Colon (tissue), 2 donors: Measurements from ENCODE around the gene CDK19.
"Not testable (repeated sequence)": the region's sequence is repeated elsewhere in the genome, so short reads cannot be mapped to it uniquely, and the experiment has no call there.

Experiments used
- FAIRE-seq: peaks from 2 replicates; lab custom pipeline; 2012; peaks lifted over from hg19 to GRCh38; lab: Jason Lieb, UNC
- donor health status: control.
- donor health status: control.

Gene CDK19

DNA sequence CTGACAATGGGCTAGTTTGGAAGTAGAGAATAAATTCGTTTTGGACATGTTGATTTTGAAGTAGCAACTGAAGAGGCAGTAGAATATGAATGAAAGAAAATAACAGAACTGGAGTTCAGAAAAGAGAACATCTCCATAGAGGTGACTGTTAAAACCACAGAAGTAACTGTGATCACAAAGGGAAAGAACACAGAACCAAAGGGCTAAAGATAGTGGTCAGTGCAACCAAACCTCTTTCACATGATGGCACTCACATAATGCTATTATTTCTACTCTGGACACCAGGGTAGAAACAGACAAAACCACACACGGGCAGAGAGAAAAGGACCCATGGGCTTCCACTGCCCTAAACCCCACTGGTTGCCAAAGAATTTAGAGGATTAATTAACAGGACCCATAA, 58.5 kb downstream of the CDK19 start:
- FAIRE-seq: no peak

DNA sequence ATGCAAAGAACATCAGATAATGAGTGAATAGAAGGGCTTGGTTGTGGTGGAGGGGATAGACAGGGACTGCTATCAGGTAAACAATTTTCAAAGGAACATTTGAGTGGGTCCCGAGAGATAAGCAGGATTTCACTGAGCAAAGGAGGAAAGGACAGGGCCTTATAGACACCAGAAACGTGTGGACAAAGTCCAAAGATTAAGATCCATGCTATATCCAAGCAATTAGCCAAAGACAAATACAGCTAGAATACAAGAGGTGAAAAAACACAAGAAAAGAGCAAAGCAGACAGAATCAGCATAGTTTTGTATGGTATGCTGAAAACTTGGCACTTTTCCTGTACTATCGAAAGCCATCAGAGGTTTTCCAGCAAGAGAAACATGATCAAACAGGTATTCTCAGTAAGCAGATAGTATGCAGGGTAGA, 59.8 kb downstream of the CDK19 start:
- no peak for FAIRE-seq

DNA sequence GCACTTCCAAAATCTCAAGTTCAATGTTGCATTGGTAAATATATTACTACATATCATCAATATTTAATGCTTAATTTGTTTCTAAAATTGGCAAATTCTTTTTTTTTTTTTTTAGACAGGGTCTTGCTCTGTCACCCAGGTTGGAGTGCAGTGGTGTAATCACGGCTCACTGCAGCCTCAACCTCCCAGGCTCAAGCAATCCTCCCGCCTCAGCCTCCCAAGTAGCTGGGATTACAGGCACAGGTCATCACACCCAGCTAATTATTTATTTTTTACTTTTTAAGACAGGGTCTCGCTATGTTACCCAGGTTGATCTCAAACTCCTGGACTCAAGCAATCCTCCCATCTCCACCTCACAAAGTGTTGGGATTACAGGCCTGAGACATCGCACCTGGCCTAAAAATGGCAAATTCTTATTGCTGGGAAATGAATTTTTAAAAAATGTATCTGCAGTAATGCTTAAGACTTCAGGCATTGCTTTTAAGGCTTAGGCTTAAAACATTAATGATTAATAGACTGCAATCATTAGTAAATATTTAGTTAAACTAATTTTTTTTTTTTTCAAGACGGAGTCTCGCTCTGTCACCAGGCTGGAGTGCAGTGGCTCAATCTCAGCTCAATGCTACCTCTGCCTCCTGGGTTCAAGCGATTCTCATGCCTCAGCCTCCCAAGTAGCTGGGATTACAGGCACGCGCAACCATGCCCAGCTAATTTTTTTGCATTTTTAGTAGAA, 61.2 kb downstream of the CDK19 start:
- FAIRE-seq: not testable (repeated sequence)

DNA sequence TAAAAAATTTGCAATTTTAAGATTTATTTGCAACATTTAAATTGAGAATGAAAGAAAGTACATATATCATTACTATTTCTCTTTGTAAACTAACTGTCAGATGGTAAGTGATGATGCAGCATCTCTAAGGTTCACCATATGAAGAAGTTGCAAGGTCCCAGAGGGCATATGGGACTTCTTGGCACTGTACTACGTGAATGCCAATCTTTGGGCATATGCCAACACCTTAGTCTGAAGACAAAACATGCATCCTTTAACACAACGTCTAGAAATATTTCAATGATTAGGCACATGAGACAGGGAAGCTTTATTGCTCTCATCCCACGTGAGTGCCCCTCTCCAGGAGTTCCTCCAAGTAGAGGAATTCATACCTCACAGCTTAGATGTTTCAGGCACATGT, 66.8 kb downstream of the CDK19 start:
- FAIRE-seq: no peak

DNA sequence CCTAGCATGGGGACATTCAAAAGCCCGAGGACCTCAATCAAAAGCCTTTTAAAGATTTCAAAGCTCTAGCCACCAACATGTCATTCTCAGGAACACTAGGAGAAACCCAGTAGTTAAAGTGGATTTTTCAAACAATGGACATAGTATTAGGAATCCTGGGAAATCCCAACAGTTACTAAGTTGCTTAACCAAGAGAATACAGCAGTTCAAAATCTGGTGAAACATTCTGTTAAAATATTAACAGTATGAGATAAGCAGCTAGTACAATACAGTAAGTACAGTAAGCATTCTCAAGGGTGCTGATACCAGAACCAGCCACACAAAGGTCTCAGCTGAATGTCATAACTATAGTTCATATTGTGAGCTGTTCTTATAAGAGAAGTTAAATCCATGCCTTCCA, 68.6 kb downstream of the CDK19 start:
- FAIRE-seq: no peak

DNA sequence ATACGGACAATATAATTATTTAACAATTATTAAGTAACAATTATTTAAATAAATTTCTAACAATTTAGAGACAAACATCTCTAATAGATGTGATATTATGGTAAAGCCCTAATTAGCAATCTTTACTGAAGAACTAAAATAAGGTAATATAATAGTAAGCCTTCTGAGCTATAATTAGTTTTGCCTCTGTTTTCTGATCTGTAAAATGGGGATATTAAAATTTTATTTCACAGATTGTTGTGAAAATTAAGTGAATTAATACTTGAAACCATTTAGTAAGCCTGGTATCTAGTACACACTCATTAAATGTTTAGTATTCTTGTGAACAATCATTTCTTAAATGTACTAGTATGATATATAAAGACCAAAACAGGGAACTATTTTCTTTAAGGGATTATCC, 70.3 kb downstream of the CDK19 start:
- no peak for FAIRE-seq

DNA sequence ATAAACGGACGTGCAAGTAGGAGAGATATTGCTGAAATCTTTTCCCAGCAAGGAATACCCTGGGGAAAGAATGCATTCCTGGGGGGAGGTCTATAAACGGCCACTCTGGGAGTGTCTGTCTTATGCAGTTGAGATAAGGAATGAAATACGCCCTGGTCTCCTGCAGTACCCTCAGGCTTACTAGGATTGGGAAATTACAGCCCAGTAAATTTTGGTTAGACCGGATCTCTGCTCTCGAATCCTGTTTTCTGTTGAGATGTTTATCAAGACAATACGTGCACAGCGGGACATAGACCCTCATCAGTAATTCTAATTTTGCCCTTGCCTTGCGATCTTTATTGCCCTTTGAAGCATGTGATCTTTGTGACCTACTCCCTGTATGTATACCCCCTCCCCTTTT, 72.7 kb downstream of the CDK19 start:
- FAIRE-seq: not testable (repeated sequence)

DNA sequence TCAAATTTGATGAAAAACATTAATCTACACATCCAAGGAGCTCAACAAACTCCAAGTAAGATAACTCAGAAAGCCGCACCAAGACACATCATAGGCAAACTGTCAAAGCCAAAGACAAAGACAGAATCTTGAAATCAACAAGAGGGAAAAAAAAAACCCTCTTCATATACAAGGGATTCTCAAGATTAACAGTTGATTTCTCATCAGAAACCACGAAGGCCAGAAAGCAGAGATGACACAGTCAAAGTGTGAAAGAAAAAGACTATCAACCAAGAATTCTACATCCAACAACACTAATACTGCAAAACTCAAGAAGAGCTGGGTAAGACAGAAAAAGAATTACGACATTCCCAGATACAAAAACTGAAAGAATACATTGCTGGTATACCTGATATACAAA, 73.8 kb downstream of the CDK19 start:
- FAIRE-seq: no peak

DNA sequence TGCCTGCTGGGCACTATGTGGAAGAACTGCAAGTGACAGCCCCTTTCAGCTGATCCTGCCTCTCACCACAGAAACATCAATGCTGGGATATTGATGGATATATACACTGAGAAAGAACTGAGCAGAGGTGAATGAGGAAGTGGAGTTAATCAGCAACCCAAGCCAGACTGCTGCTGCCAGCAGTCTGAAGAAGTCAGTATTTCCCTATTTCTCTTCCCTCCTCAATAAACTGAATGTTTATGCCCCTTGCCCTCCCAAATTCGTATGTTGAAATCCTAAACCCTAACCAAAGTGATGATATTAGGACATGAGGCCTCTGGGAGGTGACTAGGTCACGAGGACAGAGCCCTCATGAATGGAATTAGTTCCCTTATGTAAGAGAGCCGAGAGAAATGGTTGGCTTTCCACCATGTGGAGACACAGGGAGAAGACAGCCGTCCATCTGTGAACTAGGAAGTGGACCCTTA, 76.3 kb downstream of the CDK19 start:
- FAIRE-seq: no peak

DNA sequence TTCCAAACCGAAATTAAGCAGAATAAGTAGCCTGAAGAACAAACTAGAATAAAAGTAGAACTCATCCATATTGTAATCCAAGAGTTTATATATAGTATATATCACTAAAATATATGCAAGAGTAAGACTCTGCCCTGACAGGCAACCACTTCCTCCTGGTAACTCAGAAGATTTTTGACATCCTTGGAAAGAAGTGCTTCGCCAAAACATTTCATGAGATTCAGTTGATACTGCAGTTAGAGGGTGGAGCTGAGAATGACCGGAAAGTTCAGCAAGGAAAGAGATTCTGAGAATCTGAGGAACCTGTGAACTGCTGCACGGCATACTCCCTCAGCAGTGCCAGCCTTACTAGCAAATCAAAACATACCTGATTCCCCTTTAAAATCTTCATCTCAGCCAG, 79.6 kb downstream of the CDK19 start:
- FAIRE-seq: no peak

DNA sequence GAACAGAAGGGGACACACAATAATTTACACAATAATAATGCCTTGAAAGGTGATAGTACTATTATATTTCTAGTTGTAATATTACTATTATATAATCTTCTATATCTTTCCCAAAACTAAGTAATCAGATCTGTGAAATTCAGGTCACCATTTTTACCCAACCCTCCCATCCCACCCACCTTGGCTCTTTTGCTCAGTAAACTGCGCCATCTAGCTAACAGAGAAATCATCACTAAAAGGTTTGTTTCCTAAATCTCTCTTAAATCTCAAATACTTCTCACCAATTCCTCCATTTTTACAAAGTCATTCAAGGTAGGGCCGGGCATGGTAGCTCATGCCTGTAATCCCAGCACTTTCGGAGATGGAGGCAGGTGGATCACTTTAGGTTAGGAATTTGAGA, 83.4 kb downstream of the CDK19 start:
- FAIRE-seq: no peak

DNA sequence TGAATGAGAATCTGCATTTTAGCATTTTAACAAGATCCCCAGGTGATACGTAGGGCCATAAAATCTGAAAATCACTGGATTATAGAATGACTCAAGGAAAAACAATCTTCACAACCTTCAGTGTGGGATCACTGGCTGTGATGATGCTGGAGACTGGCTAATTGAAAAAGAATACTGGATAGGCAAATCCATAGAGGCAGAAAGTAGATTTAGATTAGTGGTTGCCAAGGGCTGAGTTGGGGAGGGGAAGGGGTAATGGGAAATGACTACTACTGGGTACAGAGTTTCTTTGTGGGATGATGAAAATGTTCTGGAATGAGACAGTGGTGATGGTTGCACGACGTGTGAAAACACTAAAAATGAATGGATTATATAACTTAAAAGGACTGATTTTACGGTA, 84.1 kb downstream of the CDK19 start:
- no peak for FAIRE-seq

DNA sequence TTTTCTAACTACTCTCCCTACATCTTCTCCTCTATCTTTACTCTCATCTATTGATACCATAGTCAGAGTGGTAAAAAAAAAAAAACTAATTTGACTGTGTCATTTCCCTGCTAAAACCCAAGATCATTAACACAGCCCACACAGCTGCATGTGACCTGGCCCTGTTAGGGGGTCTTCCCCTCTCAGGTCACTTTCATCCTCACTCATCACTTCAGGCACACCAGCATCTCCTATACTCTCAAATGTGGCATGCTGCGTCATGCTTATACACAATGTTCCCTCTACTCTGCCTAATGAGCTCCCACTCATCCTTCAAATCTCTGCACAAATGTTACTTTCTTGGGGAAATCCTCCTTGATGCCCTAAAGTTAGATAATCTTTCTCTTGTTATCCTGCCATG, 86.8 kb downstream of the CDK19 start:
- no peak for FAIRE-seq

DNA sequence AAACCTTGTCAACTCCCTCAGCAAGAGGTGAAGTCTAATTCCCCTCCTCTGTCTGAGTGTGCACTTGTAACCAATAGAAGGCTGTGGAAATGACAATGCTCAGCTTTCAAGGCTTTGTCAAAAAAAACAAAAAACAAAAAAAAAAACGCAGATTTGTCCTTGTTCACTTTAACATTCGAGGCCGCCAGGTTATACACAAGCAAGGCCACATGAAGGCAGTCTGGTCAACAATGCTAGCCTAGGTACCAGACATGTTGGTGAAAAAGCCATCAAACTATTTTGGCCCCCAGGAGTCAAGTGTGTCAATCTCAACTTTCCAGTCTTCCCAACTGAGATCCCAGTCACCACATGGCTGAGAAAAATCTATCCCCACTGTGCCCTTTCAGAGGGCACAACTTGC, 92.3 kb downstream of the CDK19 start:
- FAIRE-seq: no peak

DNA sequence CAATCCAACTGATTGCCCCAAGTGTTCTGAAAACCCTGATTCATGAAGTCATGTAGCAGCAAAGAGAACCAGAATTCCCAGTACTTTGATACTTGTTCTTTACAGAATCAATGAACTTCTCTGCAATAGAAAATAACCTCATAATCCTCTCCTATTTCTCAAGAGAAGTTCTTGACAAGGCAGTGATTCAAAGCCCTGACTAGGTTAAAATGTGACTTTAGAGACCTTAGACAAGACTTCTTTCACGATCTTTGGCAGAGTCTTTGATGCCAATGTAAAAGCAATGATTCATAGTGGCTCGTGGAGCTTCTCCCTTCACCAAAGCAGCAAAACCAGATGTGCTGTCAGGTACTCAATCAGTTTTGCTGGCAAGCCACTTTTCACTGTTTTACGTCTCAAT, 95.2 kb downstream of the CDK19 start:
- no peak for FAIRE-seq

DNA sequence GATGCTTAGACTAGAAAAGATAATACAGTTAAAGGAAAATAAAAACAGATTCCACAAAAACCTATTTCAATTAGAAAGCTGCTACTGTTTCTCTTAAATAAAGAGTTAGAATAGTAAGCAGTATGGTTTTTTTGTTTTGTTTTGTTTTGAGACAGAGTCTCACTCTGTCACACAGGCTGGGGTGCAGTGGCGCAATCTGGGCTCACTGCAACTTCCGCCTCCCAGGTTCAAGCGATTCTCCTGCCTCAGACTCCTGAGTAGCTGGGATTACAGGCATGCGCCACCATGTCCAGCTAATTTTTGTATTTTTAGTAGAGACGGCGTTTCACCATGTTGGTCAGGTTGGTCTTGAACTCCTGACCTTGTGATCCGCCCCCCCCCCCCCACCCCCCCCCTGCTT, 95.7 kb downstream of the CDK19 start:
- not testable (repeated sequence) for FAIRE-seq

DNA sequence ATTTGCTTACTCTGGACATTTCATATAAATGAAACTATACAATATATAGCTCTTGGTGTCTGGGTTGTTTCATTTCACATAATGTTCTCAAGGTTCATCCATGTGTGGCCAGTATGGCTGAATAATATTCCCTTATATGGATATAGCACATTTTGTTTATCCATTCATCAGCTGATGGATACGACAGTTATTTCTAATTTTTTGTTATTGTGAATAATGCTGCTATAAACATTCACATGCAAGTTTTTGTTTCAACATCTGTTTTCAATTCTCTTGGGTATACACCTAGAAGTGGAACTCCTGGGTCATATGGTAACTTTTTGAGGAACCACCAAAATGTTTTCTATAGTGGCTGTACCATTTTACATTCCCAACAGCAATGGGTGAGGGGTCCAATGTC, 101.1 kb downstream of the CDK19 start:
- FAIRE-seq: no peak

DNA sequence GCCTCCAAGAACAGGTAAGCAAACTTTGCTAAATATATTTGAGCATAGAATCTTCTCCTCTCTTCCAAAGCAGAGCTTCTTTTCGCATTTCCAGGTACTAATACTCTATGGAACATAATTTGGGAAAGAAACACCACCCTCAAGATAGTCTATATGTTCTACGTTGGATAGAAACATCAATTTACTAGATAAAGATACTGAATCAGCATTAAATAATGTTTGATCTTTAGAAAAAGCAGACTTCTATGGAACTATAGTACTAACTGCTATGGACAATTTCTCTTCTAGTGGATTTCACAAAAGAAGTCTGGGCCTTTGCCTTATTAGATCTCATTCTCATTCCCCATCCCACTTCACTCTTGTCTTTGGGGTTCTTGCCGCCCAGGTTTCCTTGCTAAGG, 103.0 kb downstream of the CDK19 start:
- FAIRE-seq: no peak

DNA sequence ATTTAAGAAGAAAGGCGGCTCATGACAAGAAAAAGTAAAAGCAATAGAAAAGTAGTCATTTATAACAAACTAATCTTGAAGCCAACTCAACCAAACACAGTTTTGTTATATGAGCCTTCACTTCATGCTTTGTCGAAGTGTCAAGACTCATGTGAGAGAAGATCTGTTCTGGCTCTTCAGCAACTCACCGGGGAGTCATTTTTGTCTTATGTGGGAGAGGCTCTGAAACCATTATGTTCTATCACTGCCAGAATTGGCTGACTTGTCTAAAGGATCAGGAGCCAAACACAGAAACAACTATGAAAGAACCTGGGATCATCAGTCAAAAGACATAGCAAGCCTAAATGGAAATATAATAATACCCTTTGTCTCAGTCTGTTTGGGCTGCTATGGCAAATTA, 105.2 kb downstream of the CDK19 start:
- no peak for FAIRE-seq

DNA sequence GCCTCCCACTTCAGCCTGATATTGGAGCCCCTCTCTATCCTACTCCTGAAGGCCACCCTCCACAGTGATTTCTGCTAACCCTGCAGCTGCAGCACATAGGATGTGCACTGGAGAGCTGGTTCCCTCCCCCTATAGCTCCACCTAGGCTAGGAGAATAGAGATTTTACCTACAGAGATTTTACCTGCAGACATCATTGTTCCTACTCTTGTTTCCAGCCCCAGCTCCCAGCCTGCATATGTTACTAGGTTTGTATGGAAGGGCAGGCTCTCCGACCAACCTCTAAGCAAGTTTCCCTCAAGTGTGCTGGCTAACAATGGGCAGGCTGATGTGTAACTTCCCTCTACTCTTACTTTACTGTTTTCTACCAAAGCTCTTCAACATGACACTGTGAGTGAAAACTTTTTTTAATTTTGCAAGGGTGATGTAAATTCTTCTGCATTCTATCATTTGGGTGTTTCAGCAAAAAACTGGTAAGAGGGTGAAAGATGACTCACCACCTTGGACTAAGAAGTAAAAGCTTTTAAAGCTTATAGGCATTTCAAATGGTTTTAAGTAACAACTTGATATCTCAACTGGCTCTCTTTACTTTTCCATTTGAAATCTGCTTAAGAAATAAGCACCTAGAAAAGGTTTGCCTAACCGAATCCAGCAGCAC, 106.8 kb downstream of the CDK19 start:
- no peak for FAIRE-seq

DNA sequence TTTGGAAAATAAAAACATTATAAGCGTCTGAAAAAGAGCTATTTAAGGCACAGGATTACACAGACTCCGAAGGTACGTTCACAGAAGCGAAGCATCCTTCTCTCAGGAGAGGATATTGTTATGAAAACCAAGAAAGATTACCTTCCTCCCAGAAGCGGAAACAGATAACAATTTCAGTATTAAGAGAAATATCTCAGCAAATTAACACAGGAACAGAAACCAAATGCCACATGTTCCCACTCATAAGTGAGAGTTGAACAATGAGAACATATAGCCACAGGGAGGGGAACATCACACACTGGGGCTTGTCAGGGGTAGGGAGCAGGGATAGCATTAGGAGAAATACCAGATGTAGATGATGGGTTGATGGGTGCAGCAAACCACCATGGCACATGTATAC, 109.7 kb downstream of the CDK19 start:
- FAIRE-seq: no peak

DNA sequence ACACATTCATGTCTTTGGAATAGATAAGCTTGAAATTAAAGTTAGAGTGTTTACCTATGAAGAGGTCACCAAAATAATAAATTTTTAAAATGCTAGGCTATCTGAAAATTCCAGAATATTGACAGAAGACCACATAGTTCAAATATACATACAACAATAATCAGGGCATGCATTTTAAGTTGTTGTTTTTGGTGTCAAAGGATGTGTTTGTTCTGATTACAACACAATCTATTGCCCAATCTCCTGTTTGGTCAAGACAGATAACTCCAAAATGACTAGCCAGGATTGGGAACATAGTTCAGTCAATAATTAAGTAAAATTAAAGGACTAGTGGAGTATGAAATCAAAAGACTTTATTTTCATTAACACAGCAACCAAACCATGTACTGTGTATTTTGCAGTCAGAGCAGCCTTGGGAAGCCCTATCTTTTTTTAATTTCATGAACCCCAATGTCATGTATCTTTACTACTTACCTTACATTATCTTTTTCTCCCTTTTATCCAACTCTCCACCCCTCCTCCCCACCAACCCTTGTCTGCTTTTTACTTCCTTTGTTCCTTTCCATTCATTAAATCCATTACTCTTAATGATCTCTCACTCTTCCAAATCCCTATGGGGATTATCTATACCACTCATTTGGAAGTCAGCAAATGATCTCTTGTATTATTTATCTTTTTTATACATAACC, 111.2 kb downstream of the CDK19 start:
- no peak for FAIRE-seq
